H9 (cell line): ENCODE data around the gene DOCK11. TPM values are rescaled to one million over a fixed set of nuclear protein-coding genes. Genes with fewer than 3 reads are reported as not detected.

Experiments used
- DNase-seq: peaks from one replicate; pipeline ENCODE4 v3.0.0-alpha.2; 2017
- H2AFZ ChIP-seq: one replicate; pipeline ENCODE4 v1.6.1; 2013; ENCODE audit warnings: mild to moderate bottlenecking, low read length, control low read depth, moderate library complexity
- H2AK5ac ChIP-seq: 2 replicates; pipeline ENCODE4 v1.6.1; 2013; ENCODE audit warnings: low read length, control low read depth, mixed read lengths; ENCODE audit not compliant: insufficient read length
- H2BK120ac ChIP-seq: one replicate; pipeline ENCODE4 v1.6.1; 2013; ENCODE audit warnings: low read depth, mild to moderate bottlenecking, low read length, control low read depth, inconsistent platforms; ENCODE audit not compliant: poor library complexity, severe bottlenecking
- H2BK12ac ChIP-seq: 2 replicates; pipeline ENCODE4 v1.6.1; 2013; ENCODE audit warnings: low read length, control low read depth, mixed read lengths, low read depth; ENCODE audit not compliant: insufficient read length
- H2BK15ac ChIP-seq: 2 replicates; pipeline ENCODE4 v1.6.1; 2013; ENCODE audit warnings: low read depth, low read length, control low read depth
- H2BK20ac ChIP-seq: one replicate; pipeline ENCODE4 v1.6.1; 2013; ENCODE audit warnings: low read depth, mild to moderate bottlenecking, low read length, control low read depth, inconsistent platforms; ENCODE audit not compliant: poor library complexity, severe bottlenecking
- H2BK5ac ChIP-seq: 2 replicates; pipeline ENCODE4 v1.6.1; 2013; ENCODE audit warnings: low read length, control low read depth, mixed read lengths; ENCODE audit not compliant: insufficient read length
- H3K14ac ChIP-seq: 2 replicates; pipeline ENCODE4 v1.6.1; 2013; ENCODE audit warnings: low read length, control low read depth; ENCODE audit not compliant: insufficient read depth
- H3K18ac ChIP-seq: 2 replicates; pipeline ENCODE4 v1.6.1; 2013; ENCODE audit warnings: low read depth, mild to moderate bottlenecking, mixed read lengths, low read length, control low read depth; ENCODE audit not compliant: insufficient read length
- H3K23ac ChIP-seq: 2 replicates; pipeline ENCODE4 v1.6.1; 2013; ENCODE audit warnings: low read length, control low read depth, mixed read lengths, low read depth; ENCODE audit not compliant: insufficient read length
- H3K23me2 ChIP-seq: 2 replicates; pipeline ENCODE4 v1.6.1; 2013; ENCODE audit warnings: low read depth, mild to moderate bottlenecking, mixed read lengths, low read length, control low read depth; ENCODE audit not compliant: insufficient read length, poor library complexity, severe bottlenecking
- H3K27ac ChIP-seq: 2 replicates; pipeline ENCODE4 v1.5.1; 2013; ENCODE audit warnings: low read length, control low read depth, mixed read lengths, low read depth; ENCODE audit not compliant: insufficient read length
- H3K27me3 ChIP-seq: 2 replicates; pipeline ENCODE4 v1.6.1; 2013; ENCODE audit warnings: low read length, control low read depth, inconsistent platforms; ENCODE audit not compliant: insufficient read depth
- H3K4ac ChIP-seq: 2 replicates; pipeline ENCODE4 v1.6.1; 2013; ENCODE audit warnings: low read depth, mild to moderate bottlenecking, control low read depth, inconsistent platforms, low read length, moderate library complexity
- H3K4me1 ChIP-seq: 2 replicates; pipeline ENCODE4 v1.6.1; 2013; ENCODE audit warnings: low read length, control low read depth, inconsistent platforms; ENCODE audit not compliant: insufficient read depth
- H3K4me2 ChIP-seq: 2 replicates; pipeline ENCODE4 v1.6.1; 2013; ENCODE audit warnings: low read length, control low read depth, mixed read lengths; ENCODE audit not compliant: insufficient read length, insufficient read depth
- H3K56ac ChIP-seq: 2 replicates; pipeline ENCODE4 v1.6.1; 2013; ENCODE audit warnings: low read depth, mild to moderate bottlenecking, mixed read lengths, low read length, control low read depth; ENCODE audit not compliant: insufficient read length
- H3K79me1 ChIP-seq: 2 replicates; pipeline ENCODE4 v1.6.1; 2013; ENCODE audit warnings: low read depth, mild to moderate bottlenecking, moderate library complexity, low read length, control low read depth, inconsistent platforms; ENCODE audit not compliant: insufficient read depth, poor library complexity, severe bottlenecking
- H3K79me2 ChIP-seq: 2 replicates; pipeline ENCODE4 v1.6.1; 2013; ENCODE audit warnings: low read length, control low read depth, inconsistent platforms; ENCODE audit not compliant: insufficient read depth
- H3K9ac ChIP-seq: 2 replicates; pipeline ENCODE4 v1.6.1; 2013; ENCODE audit warnings: low read length, control low read depth, mixed read lengths; ENCODE audit not compliant: insufficient read length; ENCODE audit errors: extremely low read depth
- H3K9me3 ChIP-seq: one replicate; pipeline ENCODE4 v1.6.1; 2013; ENCODE audit warnings: low read depth, low read length, inconsistent platforms; ENCODE audit not compliant: control insufficient read depth
- H3T11ph ChIP-seq: one replicate; pipeline ENCODE4 v1.6.1; 2013; ENCODE audit warnings: mild to moderate bottlenecking, low read length, control low read depth, inconsistent platforms
- H4K20me1 ChIP-seq: one replicate; pipeline ENCODE4 v1.6.1; 2013; ENCODE audit not compliant: control insufficient read depth, insufficient read length, insufficient read depth
- H4K5ac ChIP-seq: 2 replicates; pipeline ENCODE4 v1.6.1; 2013; ENCODE audit warnings: low read depth, mild to moderate bottlenecking, mixed read lengths, low read length, control low read depth; ENCODE audit not compliant: insufficient read length
- H4K8ac ChIP-seq: replicated peaks from 2 replicates; pipeline ENCODE4 v1.6.1; 2013; ENCODE audit warnings: low read length, control low read depth, mixed read lengths, low read depth; ENCODE audit not compliant: insufficient read length
- H4K91ac ChIP-seq: 2 replicates; pipeline ENCODE4 v1.6.1; 2013; ENCODE audit warnings: low read depth, mild to moderate bottlenecking, moderate library complexity, mixed read lengths, low read length, control low read depth; ENCODE audit not compliant: insufficient read length
- H3K27ac Mint-ChIP-seq, 3 experiments: 2 replicates in 2 of 3; 3 replicates in 1 of 3; pipeline ENCODE4 v1.8.0; 2020 to 2021; ENCODE audit warnings: mixed read lengths in 3 of 3, mild to moderate bottlenecking in 1 of 3, moderate library complexity in 1 of 3
- H3K27me3 Mint-ChIP-seq: 2 replicates; pipeline ENCODE4 v1.8.0; 2021; ENCODE audit warnings: low read depth, mild to moderate bottlenecking, moderate library complexity, mixed read lengths
- H3K36me3 Mint-ChIP-seq, 3 experiments: 2 replicates in 2 of 3; 3 replicates in 1 of 3; pipeline ENCODE4 v1.8.0; 2020 to 2021; ENCODE audit warnings: low read depth in 3 of 3, mixed read lengths in 3 of 3; ENCODE audit not compliant: insufficient read depth in 1 of 3
- H3K4me1 Mint-ChIP-seq, 2 experiments: 2 replicates each; pipeline ENCODE4 v1.8.0; 2020; ENCODE audit warnings: mixed read lengths in 2 of 2
- H3K4me3 Mint-ChIP-seq, 2 experiments: 2 replicates in 1 of 2; 3 replicates in 1 of 2; pipeline ENCODE4 v1.8.0; 2020 to 2021; ENCODE audit warnings: mild to moderate bottlenecking in 2 of 2, mixed read lengths in 2 of 2, moderate library complexity in 1 of 2
- H3K9me3 Mint-ChIP-seq, 2 experiments: 2 replicates in 1 of 2; 3 replicates in 1 of 2; pipeline ENCODE4 v1.8.0; 2020; ENCODE audit warnings: mild to moderate bottlenecking in 2 of 2, mixed read lengths in 2 of 2, moderate library complexity in 1 of 2
- CTCF ChIP-seq: fragments of 200-600 bp; sonication (generic); conservative IDR thresholded peaks from 3 replicates; pipeline ENCODE4 v1.8.0; 2021; ENCODE audit warnings: antibody characterized with exemption, mild to moderate bottlenecking
- WGBS: extraction: QIAGEN DNeasy Blood & Tissue Kit; methylation state at CpG from one replicate; pipeline ENCODE4 v1.1.7; 2013; ENCODE audit warnings: missing lambda C conversion rate, low lambda C conversion rate, mixed read lengths; ENCODE audit not compliant: insufficient read length; ENCODE audit errors: extremely low coverage; 5-methylcytosine and 5-hydroxymethylcytosine counted together
- total RNA-seq: library from RNA; stranded (reverse); gene quantifications from 2 replicates; pipeline ENCODE4 v1.2.1, GENCODE V29; 2021

Gene DOCK11
- total RNA-seq, 1 experiment from 2014 or later = 6.2 TPM

GRCh38 chrX:118631586-118631985 is 136.0 kb downstream of the DOCK11 start:
- H4K5ac ChIP-seq = no peak overlapping the region
- TF ChIP-seq CTCF = no peak
- peaks cover 3% of the 10 kb centered on the region; the same call in 1 of the 2 replicates for H3K27me3 Mint-ChIP-seq
- H2AK5ac ChIP-seq = no peak overlapping the region
- no peak overlapping the region for H4K91ac ChIP-seq
- WGBS = no CpG with 5 or more reads among the region's 1 CpG
- no peak overlapping the region for H3K4me3 Mint-ChIP-seq
- H3K4me1 ChIP-seq = no peaks in the 10 kb centered on the region
- H3K4me1 Mint-ChIP-seq = peaks cover 3 to 10% of the 10 kb centered on the region in 2 experiments; a peak in 3 of 4 replicates
- H3K36me3 Mint-ChIP-seq = peaks cover 4 to 15% (median 13%) of the 10 kb centered on the region in 3 experiments; a peak in 5 of 7 replicates
- H4K20me1 ChIP-seq = no peaks in the 10 kb centered on the region
- no peak overlapping the region for H3K14ac ChIP-seq
- no peak overlapping the region for H3K56ac ChIP-seq
- H3K4me2 ChIP-seq = no peak overlapping the region
- H3K27me3 ChIP-seq = no peaks in the 10 kb centered on the region
- no peak overlapping the region for H2AFZ ChIP-seq
- H2BK120ac ChIP-seq = no peak overlapping the region
- no peak overlapping the region for H3K18ac ChIP-seq
- no peak overlapping the region for H3K23ac ChIP-seq
- no peak overlapping the region for H3K4ac ChIP-seq
- no peak overlapping the region for H2BK12ac ChIP-seq
- H2BK20ac ChIP-seq = no peak overlapping the region
- no peaks in the 10 kb centered on the region for H3K79me1 ChIP-seq
- no peaks in the 10 kb centered on the region for H3K23me2 ChIP-seq
- H3K79me2 ChIP-seq = no peaks in the 10 kb centered on the region
- no peak overlapping the region for H3T11ph ChIP-seq
- H3K27ac ChIP-seq = no peak overlapping the region
- H3K27ac Mint-ChIP-seq = no peak overlapping the region
- no peak overlapping the region for H4K8ac ChIP-seq
- peaks cover 11% of the 10 kb centered on the region for H3K9me3 ChIP-seq
- H3K9me3 Mint-ChIP-seq = peaks cover 2 to 41% of the 10 kb centered on the region in 2 experiments; a peak in 3 of 5 replicates
- no peak for DNase-seq
- no peak overlapping the region for H2BK15ac ChIP-seq
- no peak overlapping the region for H3K9ac ChIP-seq
- no peak overlapping the region for H2BK5ac ChIP-seq
